SU-DHL-6 (cell line): ENCODE data around the gene NAPB.

Experiments
- EZH2phosphoT487 ChIP-seq: fragments of 200-600 bp; sonication (generic), shearing (Covaris generic); conservative IDR thresholded peaks from 2 replicates; pipeline ENCODE4 v1.6.1; 2018; ENCODE audit warnings: mild to moderate bottlenecking, antibody characterized with exemption, low read length, moderate library complexity, mixed read lengths
- TF ChIP-seq, protein P1 (sequence below): fragments of 200-600 bp; sonication (generic); IDR thresholded peaks from one replicate; pipeline ENCODE4 v1.5.1; 2017; ENCODE audit warnings: antibody characterized with exemption, mild to moderate bottlenecking, low read length, moderate library complexity; ENCODE audit not compliant: insufficient read depth, poor library complexity, severe bottlenecking

DNA sequence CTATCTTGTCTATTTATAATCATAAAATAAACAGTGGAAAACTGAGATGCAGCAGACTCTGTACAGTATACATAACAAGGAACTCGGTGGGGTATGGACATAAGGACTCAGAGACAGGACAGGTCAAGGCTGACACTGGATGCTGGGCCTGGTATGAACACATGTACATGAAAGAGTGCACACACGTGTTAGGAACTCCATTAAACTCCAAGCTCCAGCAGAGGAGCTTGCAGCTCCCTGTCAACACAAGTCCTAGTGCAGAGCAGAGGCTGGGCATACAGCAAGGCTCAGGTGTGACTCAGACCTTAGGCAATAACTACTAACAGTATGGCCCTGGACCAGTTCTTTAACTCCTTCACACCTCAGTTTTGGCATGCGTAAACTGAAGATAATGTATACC, 17.1 kb downstream of the NAPB start:
- no peak for TF ChIP-seq EZH2phosphoT487
- TF ChIP-seq, protein P1, sequence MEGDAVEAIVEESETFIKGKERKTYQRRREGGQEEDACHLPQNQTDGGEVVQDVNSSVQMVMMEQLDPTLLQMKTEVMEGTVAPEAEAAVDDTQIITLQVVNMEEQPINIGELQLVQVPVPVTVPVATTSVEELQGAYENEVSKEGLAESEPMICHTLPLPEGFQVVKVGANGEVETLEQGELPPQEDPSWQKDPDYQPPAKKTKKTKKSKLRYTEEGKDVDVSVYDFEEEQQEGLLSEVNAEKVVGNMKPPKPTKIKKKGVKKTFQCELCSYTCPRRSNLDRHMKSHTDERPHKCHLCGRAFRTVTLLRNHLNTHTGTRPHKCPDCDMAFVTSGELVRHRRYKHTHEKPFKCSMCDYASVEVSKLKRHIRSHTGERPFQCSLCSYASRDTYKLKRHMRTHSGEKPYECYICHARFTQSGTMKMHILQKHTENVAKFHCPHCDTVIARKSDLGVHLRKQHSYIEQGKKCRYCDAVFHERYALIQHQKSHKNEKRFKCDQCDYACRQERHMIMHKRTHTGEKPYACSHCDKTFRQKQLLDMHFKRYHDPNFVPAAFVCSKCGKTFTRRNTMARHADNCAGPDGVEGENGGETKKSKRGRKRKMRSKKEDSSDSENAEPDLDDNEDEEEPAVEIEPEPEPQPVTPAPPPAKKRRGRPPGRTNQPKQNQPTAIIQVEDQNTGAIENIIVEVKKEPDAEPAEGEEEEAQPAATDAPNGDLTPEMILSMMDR = no peak
